ENCODE results near the gene DLGAP1.

- no peak for TF ChIP-seq ZNF565 (CRISPR knock-in tag; conservative IDR thresholded peaks at IDR 0.05; ENCODE audit: low read depth)
- TF ChIP-seq CSDC2 (CRISPR knock-in tag; IDR thresholded peaks at IDR 0.05): no peak
- no peak for TF ChIP-seq BACH2 (CRISPR knock-in tag; IDR thresholded peaks at IDR 0.05; ENCODE audit: borderline replicate concordance)
- TF ChIP-seq OSR1 (CRISPR knock-in tag; IDR thresholded peaks at IDR 0.05): no peak
Measured at GRCh38 chr18:3508576-3509549, 946.2 kb downstream of the DLGAP1 start.

Data from SK-N-SH treated with all-trans-retinoic acid at 6 μM for 48 hours (cell line).